GM12873 (cell line): Measurements from ENCODE around the gene IFNA8.
A peak's percentile ranks its signal among the peaks of the same experiment; 100 is the strongest.

Source experiments
- CTCF ChIP-seq: IDR thresholded peaks from 2 replicates; pipeline ENCODE4 v1.5.1; 2012; ENCODE audit warnings: low read depth, mild to moderate bottlenecking, moderate library complexity, low read length, control low read depth; ENCODE audit not compliant: insufficient read depth; ENCODE audit errors: missing control alignments

The IFNA8 gene

GRCh38 chr9:21408817-21409216, at the start of gene IFNA8:
IFNA8 (plus strand) TSS chr9:21409117; CDS start chr9:21409177, 60 bp downstream.
- TF ChIP-seq CTCF = no peak

- TF ChIP-seq CTCF = no peak
These were observed 46.6 kb upstream of the IFNA8 start for GRCh38 chr9:21362287-21362686.

GRCh38 chr9:21367957-21368356, 41.0 kb upstream of the IFNA8 start, which contains the start of gene IFNA13:
IFNA13 (minus strand) TSS chr9:21368057; CDS start chr9:21368010, 47 bp downstream.
- TF ChIP-seq CTCF = no peak

GRCh38 chr9:21381448-21382339, 27.2 kb upstream of the IFNA8 start:
- TF ChIP-seq CTCF = no peak

GRCh38 chr9:21383627-21384026, 25.3 kb upstream of the IFNA8 start:
- no peak for TF ChIP-seq CTCF

GRCh38 chr9:21385131-21385670, 23.7 kb upstream of the IFNA8 start, which contains the start of gene IFNA2:
IFNA2 (minus strand) TSS chr9:21385398; CDS start chr9:21385329, 69 bp downstream.
- no peak for TF ChIP-seq CTCF

- TF ChIP-seq CTCF = peak; percentile 68
These were observed 16.6 kb upstream of the IFNA8 start for GRCh38 chr9:21392270-21392669.
